K562 (cell line): ENCODE results near the gene TM9SF3. TPM values are rescaled to one million over a fixed set of nuclear protein-coding genes. Genes with fewer than 3 reads are reported as not detected.

Source experiments
- ATAC-seq: fragments of 200-7000 bp; cut with Tn5 transposase; 3 replicates; pipeline ENCODE4 v1.9.1; 2020; ENCODE audit warnings: moderate library complexity
- BruUV-seq: library from RNA; stranded (reverse); fragments of 400-500 nt; replicated peaks from 2 replicates; lab custom pipeline; 2021; lab: Mats Ljungman, UMichigan
- CTCF ChIA-PET: fragments of 300-600 bp; formaldehyde crosslinking; extraction: SDS; loops from one replicate; lab custom pipeline; 2021; ENCODE audit warnings: low intra/inter-chr PET ratio; lab: Yijun Ruan, JAX
- POLR2A ChIA-PET: fragments of 300-600, 350-650 bp; sonication (Branson Sonifier 250); formaldehyde crosslinking; extraction: SDS; loops from one replicate; lab custom pipeline; 2021; ENCODE audit warnings: antibody characterized with exemption, inconsistent platforms; lab: Yijun Ruan, JAX
- DNase-seq, 4 experiments: peaks; one replicate each; pipeline versions ENCODE4 v3.0.0 to v3.0.0-alpha.2; 2011 to 2018; ENCODE audit warnings: low spot score in 3 of 4, mixed read lengths in 3 of 4; ENCODE audit errors: extremely low read depth in 1 of 4
- FAIRE-seq: peaks from 2 replicates; lab custom pipeline; 2011; peaks lifted over from hg19 to GRCh38; lab: Jason Lieb, UNC
- H2AFZ ChIP-seq: 2 replicates; pipeline ENCODE4 v1.6.0; 2011; ENCODE audit warnings: low read depth, low read length, control low read depth, inconsistent platforms
- H3K27ac ChIP-seq: fragments of 200-600 bp; 3 replicates; pipeline ENCODE4 v1.8.0; 2011; ENCODE audit warnings: low read depth, mild to moderate bottlenecking, control low read depth, inconsistent platforms, low read length, moderate library complexity, mixed read lengths; ENCODE audit errors: extremely low read depth
- H3K27me3 ChIP-seq, 2 experiments: fragments of 300-600 bp in 1 of 2; 2 replicates in 1 of 2; 3 replicates in 1 of 2; pipeline versions ENCODE4 v1.6.0 to v1.8.0; 2011; ENCODE audit warnings: inconsistent platforms in 2 of 2, low read length in 2 of 2, mild to moderate bottlenecking in 1 of 2, mixed read lengths in 1 of 2, moderate library complexity in 1 of 2; ENCODE audit not compliant: control insufficient read depth in 2 of 2, insufficient read depth in 2 of 2
- H3K36me3 ChIP-seq: fragments of 300-600 bp; 3 replicates; pipeline ENCODE4 v1.8.0; 2011; ENCODE audit warnings: mild to moderate bottlenecking, low read length, inconsistent platforms; ENCODE audit not compliant: control insufficient read depth, insufficient read depth
- H3K4me1 ChIP-seq, 2 experiments: fragments of 200-600 bp in 1 of 2; replicated peaks in 1 of 2; 2 replicates in 1 of 2; 3 replicates in 1 of 2; pipeline versions ENCODE4 v1.5.1 to v1.8.0; 2011; ENCODE audit warnings: inconsistent platforms in 2 of 2, low read length in 2 of 2, mild to moderate bottlenecking in 1 of 2, mixed read lengths in 1 of 2, moderate library complexity in 1 of 2; ENCODE audit not compliant: control insufficient read depth in 2 of 2, insufficient read depth in 2 of 2
- H3K4me2 ChIP-seq: 2 replicates; pipeline ENCODE4 v1.6.1; 2011; ENCODE audit warnings: low read length, control low read depth, inconsistent platforms, mixed read lengths; ENCODE audit not compliant: insufficient read depth
- H3K4me3 ChIP-seq: fragments of 200-600 bp; sonication (generic), shearing (Covaris generic); 2 replicates; pipeline ENCODE4 v1.5.1; 2016; ENCODE audit warnings: control low read depth, inconsistent platforms
- H3K79me2 ChIP-seq: fragments of 200-600 bp; 3 replicates; pipeline ENCODE4 v1.8.0; 2011; ENCODE audit warnings: low read length, inconsistent platforms; ENCODE audit not compliant: control insufficient read depth, insufficient read depth
- H3K9ac ChIP-seq, 2 experiments: 2 replicates each; pipeline versions ENCODE4 v1.6.0 to v1.6.1; 2011; ENCODE audit warnings: low read depth in 2 of 2, low read length in 2 of 2, control low read depth in 1 of 2, inconsistent platforms in 1 of 2, mild to moderate bottlenecking in 1 of 2, mixed read lengths in 1 of 2; ENCODE audit not compliant: insufficient read depth in 1 of 2
- H3K9me1 ChIP-seq: one replicate; pipeline ENCODE4 v1.6.0; 2011; ENCODE audit warnings: inconsistent platforms, mild to moderate bottlenecking, low read length, moderate library complexity; ENCODE audit not compliant: control insufficient read depth, insufficient read depth
- H3K9me3 ChIP-seq: replicated peaks from 2 replicates; pipeline ENCODE4 v1.5.1; 2011; ENCODE audit warnings: low read depth, low read length, inconsistent platforms; ENCODE audit not compliant: control insufficient read depth, insufficient read depth
- H4K20me1 ChIP-seq: replicated peaks from 2 replicates; pipeline ENCODE4 v1.6.1; 2011; ENCODE audit warnings: low read length, inconsistent platforms, mixed read lengths; ENCODE audit not compliant: control insufficient read depth, insufficient read depth
- CBX8 ChIP-seq: fragments of 200-600 bp; sonication (generic); IDR thresholded peaks from 2 replicates; pipeline ENCODE4 v1.6.1; 2012; ENCODE audit warnings: borderline replicate concordance, mixed run types, low read depth, mild to moderate bottlenecking, moderate library complexity, mixed read lengths, low read length, control low read depth, inconsistent platforms; ENCODE audit not compliant: poor library complexity, severe bottlenecking; ENCODE audit errors: extremely low read depth
- MBD2 ChIP-seq: sonication (generic); IDR thresholded peaks from 2 replicates; pipeline ENCODE4 v1.6.1; 2016; ENCODE audit warnings: low read depth, borderline replicate concordance
- NCOA6 ChIP-seq: fragments of 450-650 bp; IDR thresholded peaks from 2 replicates; pipeline ENCODE4 v1.6.1; 2017; ENCODE audit warnings: mild to moderate bottlenecking
- SIN3B ChIP-seq: fragments of 450-650 bp; IDR thresholded peaks from 2 replicates; pipeline ENCODE4 v1.6.1; 2017; ENCODE audit warnings: low read depth, mild to moderate bottlenecking, moderate library complexity
- SOX6 ChIP-seq: fragments of 450-650 bp; IDR thresholded peaks from 2 replicates; pipeline ENCODE4 v1.6.1; 2014; ENCODE audit warnings: mild to moderate bottlenecking
- ZBED1 ChIP-seq: IDR thresholded peaks from 2 replicates; pipeline ENCODE4 v1.6.1; 2014
- ZNF707 ChIP-seq: fragments of 250-450 bp; sonication (Bioruptor Pico); conservative IDR thresholded peaks from 2 replicates; pipeline ENCODE4 v1.8.0; 2022; ENCODE audit warnings: inconsistent platforms, mild to moderate bottlenecking, moderate library complexity
- whole genome bisulfite sequencing: fragments of 100-300 bp; shearing (Covaris generic); methylation state at CpG from one replicate; pipeline ENCODE4 v1.1.6; 2016; ENCODE audit warnings: low coverage, mixed read lengths; ENCODE audit not compliant: insufficient coverage; ENCODE audit errors: missing lambda C conversion rate; 5-methylcytosine and 5-hydroxymethylcytosine counted together
- in situ Hi-C: fragments of 300-500 bp; cut with MboI; formaldehyde crosslinking; loops from 4 replicates; pipeline ENCODE4 v1.15.0; 2018; ENCODE audit warnings: inconsistent platforms, mixed read lengths
- intact Hi-C: fragments of 100-400 bp; cut with micrococcal nuclease; formaldehyde crosslinking; loops from 2 replicates; pipeline ENCODE4 v1.14.2; 2022
- polyA plus RNA-seq, 8 experiments: library from polyadenylated mRNA; depleted of rRNA in 4 of 8; stranded (reverse) in 5 of 8; unstranded in 3 of 8; fragments of >200 nt; fragmentation: Nextera tagmentation in 2 of 8; fragmentation: Illumina TruSeq in 1 of 8; extraction: Ambion mirVana in 2 of 8; extraction: Trizol in 1 of 8; gene quantifications; 2 replicates each; pipeline versions ENCODE4 v1.2.1 to v1.2.3, GENCODE V29; 2011 to 2014; ENCODE audit warnings: inconsistent platforms in 1 of 8, missing spikeins in 1 of 8
- total RNA-seq, 7 experiments: library from RNA; depleted of rRNA in 6 of 7; stranded (reverse); fragments of >200 nt in 6 of 7; fragmentation: Illumina TruSeq in 2 of 7; extraction: Trizol in 2 of 7; gene quantifications; 2 replicates each; pipeline versions ENCODE4 v1.2.1 to v1.2.3, GENCODE V29; 2011 to 2021; ENCODE audit warnings: low replicate concordance in 1 of 7
- TF ChIP-seq, protein P1 (sequence below): fragments of 450-650 bp; IDR thresholded peaks from 2 replicates; pipeline ENCODE4 v1.6.1; 2018; ENCODE audit warnings: mild to moderate bottlenecking, low read depth; ENCODE audit not compliant: partially characterized antibody
- TF ChIP-seq, protein P2 (sequence below): fragments of 250-450 bp; sonication (Bioruptor Pico); IDR thresholded peaks from 2 replicates; pipeline ENCODE4 v1.9.0; 2021; ENCODE audit warnings: mild to moderate bottlenecking, inconsistent platforms
- TF ChIP-seq, protein P3 (sequence below): fragments of 250-450 bp; sonication (Bioruptor Pico); IDR thresholded peaks from 2 replicates; pipeline ENCODE4 v1.4.0; 2020; ENCODE audit warnings: mild to moderate bottlenecking, moderate library complexity
- TF ChIP-seq, protein P4 (sequence below): sonication (generic); formaldehyde crosslinking; IDR thresholded peaks from 2 replicates; pipeline ENCODE4 v1.8.0; 2023; ENCODE audit warnings: mild to moderate bottlenecking, missing genetic modification reagents

TM9SF3 gene
- total and polyA plus RNA-seq, 9 of the 15 experiments (the other 6 are each of a cell fraction or from before 2014, with no cell fraction given): 16.1 to 63.1 (median 34.9) TPM

DNA sequence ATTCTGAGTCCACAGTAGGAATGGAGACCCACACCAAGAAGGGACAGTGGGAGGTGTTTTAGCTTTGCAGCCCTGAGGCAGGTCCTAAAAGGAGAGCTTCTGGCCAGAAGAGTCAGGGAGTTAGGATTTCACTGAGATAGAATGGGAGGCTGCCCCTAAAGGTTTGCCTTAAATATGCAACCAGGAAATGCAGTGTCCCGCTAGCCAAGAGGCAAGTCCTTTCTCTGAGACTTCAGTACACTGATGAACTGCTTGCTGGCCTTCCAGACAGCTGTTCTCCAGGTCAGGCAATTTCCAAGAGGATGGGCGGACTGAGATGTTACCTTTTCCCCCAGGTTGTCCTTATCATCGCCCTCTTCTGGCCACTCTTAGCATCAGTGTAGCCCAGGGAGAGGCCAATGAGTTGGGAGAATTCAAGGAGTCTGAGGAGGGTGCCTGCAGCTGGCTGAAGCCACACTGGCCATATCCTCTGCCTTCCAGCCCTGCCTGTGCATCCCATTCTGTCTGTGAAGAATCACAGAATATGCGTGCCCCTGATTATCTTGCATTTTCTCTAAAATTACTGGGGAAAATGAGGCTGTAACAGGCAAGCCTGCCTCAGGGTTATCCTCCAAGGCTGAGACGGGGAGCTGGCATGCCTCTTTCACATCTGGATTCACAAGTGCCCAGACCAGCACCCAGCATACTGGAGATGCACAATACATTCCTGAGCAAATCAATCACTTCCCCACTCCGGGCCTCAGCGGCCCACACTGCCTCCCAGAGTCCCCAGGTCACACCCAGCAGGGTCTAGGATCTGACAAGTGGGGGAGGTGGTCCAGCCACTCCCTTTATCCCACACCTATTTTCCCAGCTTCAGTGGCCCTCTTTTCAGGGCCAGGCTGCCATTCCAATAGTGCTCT, 75.5 kb downstream of the TM9SF3 start:
- intact Hi-C loops: loop anchor here (5.0 to 10.0 kb wide), 2 partner anchors 104 to 114 kb away; no protein-coding TSS in a partner anchor
- FAIRE-seq: peak; percentile 79
- TF ChIP-seq, protein P1, sequence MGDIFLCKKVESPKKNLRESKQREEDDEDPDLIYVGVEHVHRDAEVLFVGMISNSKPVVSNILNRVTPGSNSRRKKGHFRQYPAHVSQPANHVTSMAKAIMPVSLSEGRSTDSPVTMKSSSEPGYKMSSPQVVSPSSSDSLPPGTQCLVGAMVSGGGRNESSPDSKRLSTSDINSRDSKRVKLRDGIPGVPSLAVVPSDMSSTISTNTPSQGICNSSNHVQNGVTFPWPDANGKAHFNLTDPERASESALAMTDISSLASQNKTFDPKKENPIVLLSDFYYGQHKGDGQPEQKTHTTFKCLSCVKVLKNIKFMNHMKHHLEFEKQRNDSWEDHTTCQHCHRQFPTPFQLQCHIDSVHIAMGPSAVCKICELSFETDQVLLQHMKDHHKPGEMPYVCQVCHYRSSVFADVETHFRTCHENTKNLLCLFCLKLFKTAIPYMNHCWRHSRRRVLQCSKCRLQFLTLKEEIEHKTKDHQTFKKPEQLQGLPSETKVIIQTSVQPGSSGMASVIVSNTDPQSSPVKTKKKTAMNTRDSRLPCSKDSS: no peak
- TF ChIP-seq, protein P2, sequence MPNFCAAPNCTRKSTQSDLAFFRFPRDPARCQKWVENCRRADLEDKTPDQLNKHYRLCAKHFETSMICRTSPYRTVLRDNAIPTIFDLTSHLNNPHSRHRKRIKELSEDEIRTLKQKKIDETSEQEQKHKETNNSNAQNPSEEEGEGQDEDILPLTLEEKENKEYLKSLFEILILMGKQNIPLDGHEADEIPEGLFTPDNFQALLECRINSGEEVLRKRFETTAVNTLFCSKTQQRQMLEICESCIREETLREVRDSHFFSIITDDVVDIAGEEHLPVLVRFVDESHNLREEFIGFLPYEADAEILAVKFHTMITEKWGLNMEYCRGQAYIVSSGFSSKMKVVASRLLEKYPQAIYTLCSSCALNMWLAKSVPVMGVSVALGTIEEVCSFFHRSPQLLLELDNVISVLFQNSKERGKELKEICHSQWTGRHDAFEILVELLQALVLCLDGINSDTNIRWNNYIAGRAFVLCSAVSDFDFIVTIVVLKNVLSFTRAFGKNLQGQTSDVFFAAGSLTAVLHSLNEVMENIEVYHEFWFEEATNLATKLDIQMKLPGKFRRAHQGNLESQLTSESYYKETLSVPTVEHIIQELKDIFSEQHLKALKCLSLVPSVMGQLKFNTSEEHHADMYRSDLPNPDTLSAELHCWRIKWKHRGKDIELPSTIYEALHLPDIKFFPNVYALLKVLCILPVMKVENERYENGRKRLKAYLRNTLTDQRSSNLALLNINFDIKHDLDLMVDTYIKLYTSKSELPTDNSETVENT: no peak
- TF ChIP-seq, protein P3, sequence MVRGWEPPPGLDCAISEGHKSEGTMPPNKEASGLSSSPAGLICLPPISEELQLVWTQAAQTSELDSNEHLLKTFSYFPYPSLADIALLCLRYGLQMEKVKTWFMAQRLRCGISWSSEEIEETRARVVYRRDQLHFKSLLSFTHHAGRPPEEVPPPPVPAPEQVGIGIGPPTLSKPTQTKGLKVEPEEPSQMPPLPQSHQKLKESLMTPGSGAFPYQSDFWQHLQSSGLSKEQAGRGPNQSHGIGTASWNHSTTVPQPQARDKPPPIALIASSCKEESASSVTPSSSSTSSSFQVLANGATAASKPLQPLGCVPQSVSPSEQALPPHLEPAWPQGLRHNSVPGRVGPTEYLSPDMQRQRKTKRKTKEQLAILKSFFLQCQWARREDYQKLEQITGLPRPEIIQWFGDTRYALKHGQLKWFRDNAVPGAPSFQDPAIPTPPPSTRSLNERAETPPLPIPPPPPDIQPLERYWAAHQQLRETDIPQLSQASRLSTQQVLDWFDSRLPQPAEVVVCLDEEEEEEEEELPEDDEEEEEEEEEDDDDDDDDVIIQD (CRISPR knock-in tag): no peak
- TF ChIP-seq ZBED1: no peak
- no peak for TF ChIP-seq NCOA6
- no peak for TF ChIP-seq CBX8
- TF ChIP-seq ZNF707 (CRISPR knock-in tag): no peak
- TF ChIP-seq SOX6: no peak
- TF ChIP-seq SIN3B: no peak
- TF ChIP-seq, protein P4, sequence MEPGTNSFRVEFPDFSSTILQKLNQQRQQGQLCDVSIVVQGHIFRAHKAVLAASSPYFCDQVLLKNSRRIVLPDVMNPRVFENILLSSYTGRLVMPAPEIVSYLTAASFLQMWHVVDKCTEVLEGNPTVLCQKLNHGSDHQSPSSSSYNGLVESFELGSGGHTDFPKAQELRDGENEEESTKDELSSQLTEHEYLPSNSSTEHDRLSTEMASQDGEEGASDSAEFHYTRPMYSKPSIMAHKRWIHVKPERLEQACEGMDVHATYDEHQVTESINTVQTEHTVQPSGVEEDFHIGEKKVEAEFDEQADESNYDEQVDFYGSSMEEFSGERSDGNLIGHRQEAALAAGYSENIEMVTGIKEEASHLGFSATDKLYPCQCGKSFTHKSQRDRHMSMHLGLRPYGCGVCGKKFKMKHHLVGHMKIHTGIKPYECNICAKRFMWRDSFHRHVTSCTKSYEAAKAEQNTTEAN (CRISPR knock-in tag): no peak
- TF ChIP-seq MBD2: no peak

More for the DNA sequence above, 75.5 kb downstream of the TM9SF3 start:
- no peaks in the 10 kb centered on the region for H3K9me1 ChIP-seq
- 0 out of 2 replicates have a peak, but pooled peaks cover 8% of the 10 kb centered on the region for H4K20me1 ChIP-seq
- BruUV-seq: no TSS peak
- H3K9ac ChIP-seq: no peak overlapping the region
- ChIA-PET CTCF (interaction anchor here (1.4 to 1.7 kb wide), 2 partner anchors 20 to 136 kb away, joined by 4 to 9 read pairs; no protein-coding TSS in a partner anchor), POLR2A (interaction anchor here (0.9 kb wide), 1 partner anchor 13 kb away, joined by 4 read pairs; no protein-coding TSS in a partner anchor)
- no peak overlapping the region for H3K4me3 ChIP-seq
- peaks cover 4 to 21% of the 10 kb centered on the region in 2 experiments; a peak in 3 of 5 replicates for H3K4me1 ChIP-seq
- ATAC-seq: peak; percentile 74
- H3K9me3 ChIP-seq: no peaks in the 10 kb centered on the region
- no peak overlapping the region for H3K4me2 ChIP-seq
- H3K27me3 ChIP-seq: peaks cover 0 to 36% of the 10 kb centered on the region in 2 experiments; a peak in 3 of 5 replicates
- DNase-seq: peak; percentile 19 to 51 (median 36)
- no peak overlapping the region for H3K27ac ChIP-seq
- H2AFZ ChIP-seq: no peak overlapping the region
- 14% methylated on average over 7 of the region's 7 CpGs for WGBS
- in situ Hi-C loops: no loop called here
- H3K36me3 ChIP-seq: no peaks in the 10 kb centered on the region
- H3K79me2 ChIP-seq: no peaks in the 10 kb centered on the region
